Osteocyte (in vitro differentiated cells): ENCODE measurements around the gene ZNF442. TPM values are rescaled to one million over a fixed set of nuclear protein-coding genes. Genes with fewer than 3 reads are reported as not detected.
"Not testable (repeated sequence)": the region's sequence is repeated elsewhere in the genome, so short reads cannot be mapped to it uniquely, and the experiment has no call there.

ENCODE experiments used
- DNase-seq: peaks from one replicate; pipeline ENCODE4 v3.0.0; 2021; ENCODE audit warnings: mixed read lengths; ENCODE audit not compliant: unreplicated experiment; ENCODE audit errors: extremely low spot score
- H3K27ac Mint-ChIP-seq: one replicate; pipeline ENCODE4 v1.8.0; 2021; ENCODE audit warnings: mild to moderate bottlenecking, mixed read lengths; ENCODE audit not compliant: unreplicated experiment
- H3K27me3 Mint-ChIP-seq: one replicate; pipeline ENCODE4 v1.8.0; 2021; ENCODE audit warnings: mixed read lengths; ENCODE audit not compliant: unreplicated experiment
- H3K36me3 Mint-ChIP-seq: one replicate; pipeline ENCODE4 v1.8.0; 2021; ENCODE audit warnings: mixed read lengths; ENCODE audit not compliant: unreplicated experiment
- H3K4me1 Mint-ChIP-seq: one replicate; pipeline ENCODE4 v1.8.0; 2021; ENCODE audit warnings: mixed read lengths; ENCODE audit not compliant: unreplicated experiment
- H3K4me3 Mint-ChIP-seq: one replicate; pipeline ENCODE4 v1.8.0; 2021; ENCODE audit warnings: mild to moderate bottlenecking, moderate library complexity, mixed read lengths; ENCODE audit not compliant: unreplicated experiment
- H3K9me3 Mint-ChIP-seq: one replicate; pipeline ENCODE4 v1.8.0; 2021; ENCODE audit warnings: mixed read lengths; ENCODE audit not compliant: unreplicated experiment
- CTCF ChIP-seq: fragments of 200-600 bp; sonication (generic); IDR thresholded peaks from 2 replicates; pipeline ENCODE4 v1.5.0; 2021; ENCODE audit warnings: antibody characterized with exemption, mild to moderate bottlenecking, moderate library complexity
- total RNA-seq: library from RNA; stranded (reverse); gene quantifications from 2 replicates; pipeline ENCODE4 v1.2.1, GENCODE V29; 2021

Gene ZNF442
- total RNA-seq, 1 donor from 2014 or later: 2.3 TPM

- peaks cover 41% of the 10 kb centered on the region for H3K9me3 Mint-ChIP-seq
- peaks cover 40% of the 10 kb centered on the region for H3K36me3 Mint-ChIP-seq
- no peak overlapping the region for H3K27ac Mint-ChIP-seq
- no peak overlapping the region for H3K4me3 Mint-ChIP-seq
- H3K27me3 Mint-ChIP-seq: no peaks in the 10 kb centered on the region
- TF ChIP-seq CTCF: no peak
- no peaks in the 10 kb centered on the region for H3K4me1 Mint-ChIP-seq
- peak; percentile 2 for DNase-seq
Measured at GRCh38 chr19:12318782-12319413, 46.6 kb downstream of the ZNF442 start.

GRCh38 chr19:12314553-12314952 lies 50.9 kb downstream of the ZNF442 start:
- H3K27ac Mint-ChIP-seq: no peak overlapping the region
- peak; percentile 25 for DNase-seq
- TF ChIP-seq CTCF: no peak
- peaks cover 26% of the 10 kb centered on the region for H3K9me3 Mint-ChIP-seq
- no peaks in the 10 kb centered on the region for H3K4me1 Mint-ChIP-seq
- H3K27me3 Mint-ChIP-seq: no peaks in the 10 kb centered on the region
- H3K36me3 Mint-ChIP-seq: peaks cover 26% of the 10 kb centered on the region
- H3K4me3 Mint-ChIP-seq: no peak overlapping the region

GRCh38 chr19:12308891-12309290 lies 56.6 kb downstream of the ZNF442 start:
- H3K27ac Mint-ChIP-seq, H3K4me3 Mint-ChIP-seq, H3K27me3 Mint-ChIP-seq, H3K36me3 Mint-ChIP-seq, H3K4me1 Mint-ChIP-seq: not testable (repeated sequence)
- peak; percentile 57 for DNase-seq
- H3K9me3 Mint-ChIP-seq: peaks cover 12% of the 10 kb centered on the region

Other genes starting within 250 kb of the ZNF442 start
- gene ZNF20, start 225.3 kb downstream of the ZNF442 start, total RNA-seq: 3.9 and 8.5 TPM in 2 replicates
- gene ZNF625, start 208.9 kb downstream of the ZNF442 start, total RNA-seq: 9.1 and 11.6 TPM in 2 replicates
- gene ZNF136, start 202.6 kb downstream of the ZNF442 start, total RNA-seq: 10.4 and 12.9 TPM in 2 replicates
- gene ZNF44, start 70.8 kb downstream of the ZNF442 start, total RNA-seq: 7.0 and 7.8 TPM in 2 replicates
- gene ZNF563, start 32.0 kb downstream of the ZNF442 start, total RNA-seq: 1.4 and 2.3 TPM in 2 replicates
- gene ZNF799, start 35.6 kb upstream of the ZNF442 start, total RNA-seq: 1.7 and 2.1 TPM in 2 replicates
- 1.7 and 2.2 TPM in 2 replicates for gene ZNF443, start 75.3 kb upstream of the ZNF442 start, total RNA-seq
- 3.4 and 3.9 TPM in 2 replicates for gene ZNF709, start 119.1 kb upstream of the ZNF442 start, total RNA-seq
- gene ZNF564, start 185.8 kb upstream of the ZNF442 start, total RNA-seq: 10.7 and 12.9 TPM in 2 replicates
- gene ZNF490, start 245.1 kb upstream of the ZNF442 start, total RNA-seq: 9.2 TPM in 2 replicates
- gene ZNF791, start 245.2 kb upstream of the ZNF442 start, total RNA-seq: 25.0 and 26.1 TPM in 2 replicates